Neural progenitor cell (in vitro differentiated cells): Measurements from ENCODE around the gene KLK1.

ENCODE experiments used
- EZH2 ChIP-seq: fragments of 200-600 bp; sonication (generic); IDR thresholded peaks from 2 replicates; pipeline ENCODE4 v1.6.1; 2017; ENCODE audit warnings: antibody characterized with exemption, mild to moderate bottlenecking, moderate library complexity
- EZH2phosphoT487 ChIP-seq: fragments of 200-600 bp; sonication (generic); IDR thresholded peaks from 2 replicates; pipeline ENCODE4 v1.6.1; 2017; ENCODE audit warnings: antibody characterized with exemption
- TF ChIP-seq, protein P1 (sequence below): fragments of 200-600 bp; sonication (generic); IDR thresholded peaks from 2 replicates; pipeline ENCODE4 v1.5.1; 2017; ENCODE audit warnings: antibody characterized with exemption, mild to moderate bottlenecking

DNA sequence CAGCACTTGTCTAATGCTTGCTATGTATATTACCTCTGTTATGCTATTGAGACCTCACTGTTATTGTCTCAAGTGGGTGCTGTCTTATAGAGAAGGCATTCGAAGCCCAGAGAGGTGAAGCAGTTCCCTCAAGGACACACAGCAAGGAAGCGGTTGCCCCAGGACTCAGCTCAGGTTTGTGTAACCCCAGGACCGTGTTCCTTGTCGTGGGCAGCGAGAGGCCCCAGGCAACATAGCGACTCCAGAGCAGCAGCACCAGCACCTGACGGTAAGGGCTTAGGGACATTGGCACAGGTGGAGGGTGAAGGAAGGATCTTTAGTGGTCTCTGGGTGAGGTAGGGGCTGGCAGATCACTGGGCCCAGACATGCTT is 7.4 kb upstream of the KLK1 start:
- TF ChIP-seq, protein P1, sequence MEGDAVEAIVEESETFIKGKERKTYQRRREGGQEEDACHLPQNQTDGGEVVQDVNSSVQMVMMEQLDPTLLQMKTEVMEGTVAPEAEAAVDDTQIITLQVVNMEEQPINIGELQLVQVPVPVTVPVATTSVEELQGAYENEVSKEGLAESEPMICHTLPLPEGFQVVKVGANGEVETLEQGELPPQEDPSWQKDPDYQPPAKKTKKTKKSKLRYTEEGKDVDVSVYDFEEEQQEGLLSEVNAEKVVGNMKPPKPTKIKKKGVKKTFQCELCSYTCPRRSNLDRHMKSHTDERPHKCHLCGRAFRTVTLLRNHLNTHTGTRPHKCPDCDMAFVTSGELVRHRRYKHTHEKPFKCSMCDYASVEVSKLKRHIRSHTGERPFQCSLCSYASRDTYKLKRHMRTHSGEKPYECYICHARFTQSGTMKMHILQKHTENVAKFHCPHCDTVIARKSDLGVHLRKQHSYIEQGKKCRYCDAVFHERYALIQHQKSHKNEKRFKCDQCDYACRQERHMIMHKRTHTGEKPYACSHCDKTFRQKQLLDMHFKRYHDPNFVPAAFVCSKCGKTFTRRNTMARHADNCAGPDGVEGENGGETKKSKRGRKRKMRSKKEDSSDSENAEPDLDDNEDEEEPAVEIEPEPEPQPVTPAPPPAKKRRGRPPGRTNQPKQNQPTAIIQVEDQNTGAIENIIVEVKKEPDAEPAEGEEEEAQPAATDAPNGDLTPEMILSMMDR: no peak
- TF ChIP-seq EZH2phosphoT487 (no peak), EZH2 (no peak)
